ENCODE measurements around the gene ADCY10. TPM values are rescaled to one million over a fixed set of nuclear protein-coding genes. Genes with fewer than 3 reads are reported as not detected.
"Not testable (repeated sequence)": the region's sequence is repeated elsewhere in the genome, so short reads cannot be mapped to it uniquely, and the experiment has no call there.

Gene ADCY10
- total and polyA plus RNA-seq, 2 experiments from 2014 or later = not detected

DNA sequence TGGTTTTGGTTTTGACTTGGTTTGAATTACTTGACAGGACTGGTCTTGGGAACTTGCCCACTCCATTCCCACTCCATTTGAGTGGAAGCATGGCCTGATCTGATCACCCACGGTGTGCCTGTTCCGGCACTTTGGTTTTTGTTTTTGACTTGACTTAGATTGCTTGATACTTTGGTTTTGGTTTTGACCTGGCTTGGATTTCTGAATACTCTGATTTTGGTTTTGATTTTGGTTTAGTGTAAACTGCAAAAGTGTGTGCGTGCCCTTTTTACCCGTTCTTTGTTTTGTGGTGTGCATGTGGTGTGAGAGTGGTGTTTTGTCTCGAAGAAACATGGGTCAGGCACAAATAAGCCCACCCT is 50.0 kb downstream of the ADCY10 start:
- TF ChIP-seq CREB1 (CRISPR knock-in tag; IDR thresholded peaks at IDR 0.05; ENCODE audit: low read depth) = no peak
- TF ChIP-seq, protein P1, sequence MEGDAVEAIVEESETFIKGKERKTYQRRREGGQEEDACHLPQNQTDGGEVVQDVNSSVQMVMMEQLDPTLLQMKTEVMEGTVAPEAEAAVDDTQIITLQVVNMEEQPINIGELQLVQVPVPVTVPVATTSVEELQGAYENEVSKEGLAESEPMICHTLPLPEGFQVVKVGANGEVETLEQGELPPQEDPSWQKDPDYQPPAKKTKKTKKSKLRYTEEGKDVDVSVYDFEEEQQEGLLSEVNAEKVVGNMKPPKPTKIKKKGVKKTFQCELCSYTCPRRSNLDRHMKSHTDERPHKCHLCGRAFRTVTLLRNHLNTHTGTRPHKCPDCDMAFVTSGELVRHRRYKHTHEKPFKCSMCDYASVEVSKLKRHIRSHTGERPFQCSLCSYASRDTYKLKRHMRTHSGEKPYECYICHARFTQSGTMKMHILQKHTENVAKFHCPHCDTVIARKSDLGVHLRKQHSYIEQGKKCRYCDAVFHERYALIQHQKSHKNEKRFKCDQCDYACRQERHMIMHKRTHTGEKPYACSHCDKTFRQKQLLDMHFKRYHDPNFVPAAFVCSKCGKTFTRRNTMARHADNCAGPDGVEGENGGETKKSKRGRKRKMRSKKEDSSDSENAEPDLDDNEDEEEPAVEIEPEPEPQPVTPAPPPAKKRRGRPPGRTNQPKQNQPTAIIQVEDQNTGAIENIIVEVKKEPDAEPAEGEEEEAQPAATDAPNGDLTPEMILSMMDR (conservative IDR thresholded peaks at IDR 0.05; ENCODE audit: low read depth in 2 of 2) = no peak
- TF ChIP-seq JUNB (IDR thresholded peaks at IDR 0.05; ENCODE audit: unreplicated experiment) = no peak
- TF ChIP-seq, protein P2, sequence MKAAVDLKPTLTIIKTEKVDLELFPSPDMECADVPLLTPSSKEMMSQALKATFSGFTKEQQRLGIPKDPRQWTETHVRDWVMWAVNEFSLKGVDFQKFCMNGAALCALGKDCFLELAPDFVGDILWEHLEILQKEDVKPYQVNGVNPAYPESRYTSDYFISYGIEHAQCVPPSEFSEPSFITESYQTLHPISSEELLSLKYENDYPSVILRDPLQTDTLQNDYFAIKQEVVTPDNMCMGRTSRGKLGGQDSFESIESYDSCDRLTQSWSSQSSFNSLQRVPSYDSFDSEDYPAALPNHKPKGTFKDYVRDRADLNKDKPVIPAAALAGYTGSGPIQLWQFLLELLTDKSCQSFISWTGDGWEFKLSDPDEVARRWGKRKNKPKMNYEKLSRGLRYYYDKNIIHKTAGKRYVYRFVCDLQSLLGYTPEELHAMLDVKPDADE (IDR thresholded peaks at IDR 0.05) = no peak
- TF ChIP-seq ZNF114 (CRISPR knock-in tag; IDR thresholded peaks at IDR 0.05) = no peak
- no peak overlapping the region for H3K27ac Mint-ChIP-seq

DNA sequence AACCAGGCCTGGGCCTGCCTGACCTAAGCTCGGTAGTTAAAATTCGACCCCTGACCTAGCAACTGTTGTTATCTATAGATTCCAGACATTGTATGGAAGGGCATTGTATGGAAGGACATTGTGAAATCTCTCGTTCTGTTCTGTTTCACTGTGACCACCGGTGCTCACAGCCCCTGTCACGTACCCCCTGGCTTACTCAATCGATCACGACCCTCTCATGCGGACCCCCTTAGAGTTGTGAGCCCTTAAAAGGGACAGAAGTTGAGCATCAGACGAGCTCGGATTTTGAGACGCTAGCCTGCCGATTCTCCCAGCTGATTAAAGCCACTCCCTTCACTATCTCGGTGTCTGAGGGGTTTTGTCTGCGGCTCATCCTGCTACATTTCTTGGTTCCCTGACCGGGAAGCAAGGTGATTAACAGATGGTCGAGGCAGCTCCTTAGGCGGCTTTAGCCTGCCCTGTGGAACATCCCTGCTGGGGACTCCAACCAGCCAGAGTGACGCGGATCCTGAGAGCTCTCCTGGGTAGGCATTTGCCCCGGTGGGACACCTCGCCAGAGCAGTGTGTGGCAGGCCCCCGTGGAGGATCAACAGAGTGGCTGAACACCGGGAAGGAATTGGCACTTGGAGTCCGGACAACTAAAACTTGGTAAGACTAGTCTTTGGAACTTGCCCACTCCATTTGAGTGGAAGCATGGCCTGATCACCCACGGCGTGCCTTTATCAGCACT is 50.6 kb downstream of the ADCY10 start:
- H3K9me3 Mint-ChIP-seq = peaks cover 17% of the 10 kb centered on the region; the same call in 2 of the 3 replicates
- peaks cover 26% of the 10 kb centered on the region for H3K4me1 Mint-ChIP-seq
- DNase-seq (ENCODE audit: low spot score); H3F3A ChIP-seq (replicated peaks; ENCODE audit: low read depth); H3K27me3 Mint-ChIP-seq (ENCODE audit: insufficient read depth, low read depth, poor library complexity); H4K20me1 ChIP-seq (replicated peaks; ENCODE audit: insufficient read depth); H3K4me2 ChIP-seq; H3K9me2 ChIP-seq (ENCODE audit: insufficient read depth); H3K27me3 ChIP-seq (ENCODE audit: insufficient read depth); H3K4me3 ChIP-seq; H3K36me3 ChIP-seq (ENCODE audit: insufficient read depth); ATAC-seq; H3K27ac ChIP-seq (ENCODE audit: low read depth); H3K4me3 Mint-ChIP-seq; H3K27ac Mint-ChIP-seq; H3K79me2 ChIP-seq (replicated peaks; ENCODE audit: insufficient read depth): not testable (repeated sequence)
- peaks cover 13% of the 10 kb centered on the region for H3K36me3 Mint-ChIP-seq (ENCODE audit: low read depth)
- Histone ChIP-seq H2AFZ (peak overlapping the region; percentile 83), H3K4me1 (ENCODE audit: insufficient read depth) (peaks cover 20% of the 10 kb centered on the region)

More for the DNA sequence above, 50.0 kb downstream of the ADCY10 start:
- Histone ChIP-seq H3K27me3 (ENCODE audit: insufficient read depth) (no peaks in the 10 kb centered on the region), H4K20me1 (replicated peaks; ENCODE audit: insufficient read depth) (no peaks in the 10 kb centered on the region), H2AFZ (peak overlapping the region; percentile 83), H3K4me3 (no peak overlapping the region), H3K27ac (ENCODE audit: low read depth) (no peak overlapping the region), H3K9me2 (ENCODE audit: insufficient read depth) (0 out of 2 replicates have a peak, but pooled peaks cover 3% of the 10 kb centered on the region), H3K4me2 (no peak overlapping the region), H3K79me2 (replicated peaks; ENCODE audit: insufficient read depth) (no peaks in the 10 kb centered on the region), H3K36me3 (ENCODE audit: insufficient read depth) (no peaks in the 10 kb centered on the region), H3F3A (replicated peaks; ENCODE audit: low read depth) (no peaks in the 10 kb centered on the region), H3K4me1 (ENCODE audit: insufficient read depth) (peaks cover 20% of the 10 kb centered on the region)
- Mint-ChIP-seq H3K4me3 (no peak overlapping the region), H3K9me3 (peaks cover 17% of the 10 kb centered on the region; the same call in 2 of the 3 replicates), H3K36me3 (ENCODE audit: low read depth) (peaks cover 13% of the 10 kb centered on the region), H3K27me3 (ENCODE audit: insufficient read depth, low read depth, poor library complexity) (peaks cover 2% of the 10 kb centered on the region), H3K4me1 (peaks cover 26% of the 10 kb centered on the region)
- ATAC-seq (no peak), DNase-seq (ENCODE audit: low spot score) (no peak)

DNA sequence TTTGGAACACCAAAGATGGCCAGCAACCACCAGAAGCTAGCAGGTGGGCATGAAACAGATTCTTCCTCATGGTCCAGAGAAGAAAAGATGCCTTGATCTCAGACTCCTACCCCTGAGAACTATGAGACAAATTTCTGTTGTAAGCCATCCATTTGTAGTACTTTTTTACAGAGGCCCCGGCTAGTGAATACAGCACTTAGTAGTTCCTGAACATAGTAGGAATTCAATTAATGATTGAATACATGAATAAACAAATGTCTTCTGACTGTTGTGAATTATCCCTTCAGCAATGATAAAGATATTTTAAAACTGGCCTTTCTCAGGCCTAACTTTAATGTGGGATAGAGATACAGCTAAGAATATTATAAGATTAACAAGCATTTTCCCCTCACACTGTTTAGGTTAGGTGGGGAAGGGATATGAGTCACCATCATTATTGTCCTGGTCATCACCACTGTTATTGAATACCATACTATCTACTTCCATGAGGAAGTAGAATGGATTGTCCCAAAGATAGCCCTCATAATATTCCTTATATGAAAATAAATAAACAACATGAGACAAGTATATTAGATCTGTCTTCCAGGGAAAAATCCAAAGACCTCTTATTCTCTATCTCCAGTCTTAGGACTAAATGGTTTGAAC is 51.4 kb downstream of the ADCY10 start:
- H3K4me3 ChIP-seq = no peak overlapping the region
- 0 out of 2 replicates have a peak, but pooled peaks cover 3% of the 10 kb centered on the region for H3K9me2 ChIP-seq (ENCODE audit: insufficient read depth)
- TF ChIP-seq POLR2AphosphoS5 (IDR thresholded peaks at IDR 0.05; ENCODE audit: low read depth) = no peak
- TF ChIP-seq NANOG (IDR thresholded peaks at IDR 0.05; ENCODE audit: borderline replicate concordance) = no peak
- no peak for TF ChIP-seq CREB1 (CRISPR knock-in tag; IDR thresholded peaks at IDR 0.05; ENCODE audit: low read depth)
- no peak for TF ChIP-seq EZH2phosphoT487 (IDR thresholded peaks at IDR 0.05; ENCODE audit: unreplicated experiment)
- TF ChIP-seq ZNF331 (CRISPR knock-in tag; IDR thresholded peaks at IDR 0.05; ENCODE audit: low read depth) = no peak
- no peak overlapping the region for H3K27ac Mint-ChIP-seq
- peaks cover 22% of the 10 kb centered on the region for H3K4me1 ChIP-seq (ENCODE audit: insufficient read depth)
- peaks cover 17% of the 10 kb centered on the region; the same call in 2 of the 3 replicates for H3K9me3 Mint-ChIP-seq
- peak overlapping the region; percentile 19; the same call in 1 of the 2 replicates for H3K4me2 ChIP-seq
- H4K20me1 ChIP-seq (replicated peaks; ENCODE audit: insufficient read depth) = no peaks in the 10 kb centered on the region
- H2AFZ ChIP-seq = no peak overlapping the region
- DNase-seq (ENCODE audit: low spot score) (no peak), ATAC-seq (no peak)
- H3K4me1 Mint-ChIP-seq = peaks cover 26% of the 10 kb centered on the region
- no peak overlapping the region for H3K4me3 Mint-ChIP-seq
- peaks cover 13% of the 10 kb centered on the region for H3K36me3 Mint-ChIP-seq (ENCODE audit: low read depth)
- H3K79me2 ChIP-seq (replicated peaks; ENCODE audit: insufficient read depth) = no peaks in the 10 kb centered on the region
- no peak overlapping the region for H3K27ac ChIP-seq (ENCODE audit: low read depth)
- H3K27me3 ChIP-seq (ENCODE audit: insufficient read depth) = no peaks in the 10 kb centered on the region
- no peaks in the 10 kb centered on the region for H3F3A ChIP-seq (replicated peaks; ENCODE audit: low read depth)
- peaks cover 5% of the 10 kb centered on the region for H3K27me3 Mint-ChIP-seq (ENCODE audit: insufficient read depth, low read depth, poor library complexity)
- H3K36me3 ChIP-seq (ENCODE audit: insufficient read depth) = no peaks in the 10 kb centered on the region

Data from GM23338 (cell line).